ENCODE data around the gene TRMT5. TPM values are rescaled to one million over a fixed set of nuclear protein-coding genes. Genes with fewer than 3 reads are reported as not detected.

The TRMT5 gene
- total RNA-seq, 2 donors from 2014 or later = 7.8 to 13.8 TPM

- ATAC-seq = no peak
Measured at GRCh38 chr14:60958146-60958545, 22.7 kb downstream of the TRMT5 start.

GRCh38 chr14:60956632-60957031, 24.2 kb downstream of the TRMT5 start:
- DNase-seq (no peak), ATAC-seq (no peak)
- Histone ChIP-seq H3K27ac (no peak overlapping the region), H3K4me1 (no peaks in the 10 kb centered on the region), H3K9me3 (peaks cover 0 to 27% (median 0%) of the 10 kb centered on the region in 3 donors), H3K36me3 (replicated peaks in 1 of 2; ENCODE audit: insufficient read depth in 1 of 2, low read depth in 2 of 2) (no peaks in the 10 kb centered on the region), H3K27me3 (no peaks in the 10 kb centered on the region), H3K4me3 (no peak overlapping the region)
- intact Hi-C loops (cut with DNase I) = no loop called here
- 52 to 71% methylated on average over 1 of the region's 1 CpG for WGBS, 2 donors
- TF ChIP-seq CTCF (IDR thresholded peaks at IDR 0.05) (no peak), POLR2A (IDR thresholded peaks at IDR 0.05) (no peak)

More at GRCh38 chr14:60958146-60958545, 22.7 kb downstream of the TRMT5 start:
- Histone ChIP-seq H3K4me3 (no peak overlapping the region), H3K4me1 (no peaks in the 10 kb centered on the region), H3K9me3 (peaks cover 0 to 27% (median 0%) of the 10 kb centered on the region in 3 donors), H3K27ac (no peak overlapping the region), H3K36me3 (replicated peaks in 1 of 2; ENCODE audit: insufficient read depth in 1 of 2, low read depth in 2 of 2) (no peaks in the 10 kb centered on the region), H3K27me3 (no peaks in the 10 kb centered on the region)
- DNase-seq = no peak
- intact Hi-C loops (cut with DNase I) = no loop called here
- TF ChIP-seq CTCF (IDR thresholded peaks at IDR 0.05) (no peak), POLR2A (IDR thresholded peaks at IDR 0.05) (no peak)

GRCh38 chr14:60956202-60956601, 24.7 kb downstream of the TRMT5 start:
- 90 to 94% methylated on average over 4 of the region's 4 CpGs for WGBS, 2 donors
- H3K4me3 ChIP-seq = no peak overlapping the region
- no peak for DNase-seq
- TF ChIP-seq CTCF (IDR thresholded peaks at IDR 0.05) (no peak), POLR2A (IDR thresholded peaks at IDR 0.05) (no peak)
- H3K36me3 ChIP-seq (replicated peaks in 1 of 2; ENCODE audit: insufficient read depth in 1 of 2, low read depth in 2 of 2) = no peaks in the 10 kb centered on the region
- H3K9me3 ChIP-seq = peaks cover 0 to 27% (median 0%) of the 10 kb centered on the region in 3 donors
- ATAC-seq = no peak
- H3K4me1 ChIP-seq = no peaks in the 10 kb centered on the region
- intact Hi-C loops (cut with DNase I) = no loop called here
- no peaks in the 10 kb centered on the region for H3K27me3 ChIP-seq
- no peak overlapping the region for H3K27ac ChIP-seq

GRCh38 chr14:60951776-60952435, 29.0 kb downstream of the TRMT5 start:
- intact Hi-C loops (cut with DNase I) = no loop called here
- peaks cover 0 to 1% (median 0%) of the 10 kb centered on the region in 3 donors for H3K9me3 ChIP-seq
- no peaks in the 10 kb centered on the region for H3K36me3 ChIP-seq (replicated peaks in 1 of 2; ENCODE audit: insufficient read depth in 1 of 2, low read depth in 2 of 2)
- 59 to 65% methylated on average over 3 of the region's 3 CpGs for WGBS, 2 donors
- H3K27me3 ChIP-seq = no peaks in the 10 kb centered on the region
- ATAC-seq = no peak
- no peak for DNase-seq
- H3K27ac ChIP-seq = no peak overlapping the region
- no peaks in the 10 kb centered on the region for H3K4me1 ChIP-seq
- no peak for TF ChIP-seq CTCF (IDR thresholded peaks at IDR 0.05)
- no peak for TF ChIP-seq POLR2A (IDR thresholded peaks at IDR 0.05)
- no peak overlapping the region for H3K4me3 ChIP-seq

- DNase-seq (no peak), ATAC-seq (no peak)
- H3K4me1 ChIP-seq = no peaks in the 10 kb centered on the region
- no peak overlapping the region for H3K27ac ChIP-seq
- no peaks in the 10 kb centered on the region for H3K27me3 ChIP-seq
- no peaks in the 10 kb centered on the region for H3K9me3 ChIP-seq
- TF ChIP-seq CTCF (IDR thresholded peaks at IDR 0.05) (no peak), POLR2A (IDR thresholded peaks at IDR 0.05) (no peak)
- H3K36me3 ChIP-seq (replicated peaks in 1 of 2; ENCODE audit: insufficient read depth in 1 of 2, low read depth in 2 of 2) = no peaks in the 10 kb centered on the region
- no peak overlapping the region for H3K4me3 ChIP-seq
- intact Hi-C loops (cut with DNase I) = no loop called here
- WGBS, 2 donors = 84 to 93% methylated on average over 3 of the region's 3 CpGs
Measured at GRCh38 chr14:60946773-60947172, 34.1 kb downstream of the TRMT5 start.

Measured in body of pancreas (tissue), 4 donors.